ENCODE data around the gene ZFPL1. TPM values are rescaled to one million over a fixed set of nuclear protein-coding genes. Genes with fewer than 3 reads are reported as not detected.

The ZFPL1 gene
- total and polyA plus RNA-seq, 9 of the 15 experiments (the other 6 are each of a cell fraction or from before 2014, with no cell fraction given), result 3.7 to 37.5 (median 22.7) TPM

DNA sequence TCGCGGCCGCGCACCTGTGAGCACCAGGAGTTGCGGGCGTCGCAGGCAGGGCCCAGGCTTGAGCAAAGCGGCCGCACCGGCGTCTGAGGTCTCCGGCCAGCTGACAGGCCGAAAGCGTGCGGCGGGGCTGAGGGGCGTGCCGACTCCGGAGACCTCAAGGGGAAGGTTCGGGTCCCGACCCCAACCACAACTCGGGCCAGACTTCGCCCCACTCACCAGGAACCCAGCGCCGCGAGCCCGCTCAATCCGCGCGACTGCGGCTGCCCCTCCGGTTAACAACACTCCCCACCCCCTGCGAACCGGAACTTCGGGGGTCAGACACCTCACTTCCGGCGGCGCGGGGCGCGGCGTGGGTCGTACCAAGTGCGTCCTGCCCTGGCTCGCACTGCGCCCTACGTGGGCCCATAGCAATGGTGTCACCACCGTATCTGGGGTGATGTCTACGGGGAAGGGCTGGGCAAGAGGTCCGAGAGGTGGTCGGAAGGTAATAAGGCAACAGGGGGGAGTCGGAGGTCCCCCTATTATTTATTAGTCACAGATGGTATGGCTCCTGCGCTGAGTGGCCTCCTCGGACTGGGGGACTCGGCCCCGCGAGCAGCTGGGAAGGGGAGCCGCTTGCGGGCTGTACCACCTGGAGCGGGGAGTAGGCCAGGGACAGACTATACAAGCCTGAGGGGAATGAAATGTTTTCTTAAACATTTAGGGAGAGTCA lies 50.4 kb downstream of the ZFPL1 start, which contains the start of gene SYVN1 (continued):
- TF ChIP-seq, protein P1, sequence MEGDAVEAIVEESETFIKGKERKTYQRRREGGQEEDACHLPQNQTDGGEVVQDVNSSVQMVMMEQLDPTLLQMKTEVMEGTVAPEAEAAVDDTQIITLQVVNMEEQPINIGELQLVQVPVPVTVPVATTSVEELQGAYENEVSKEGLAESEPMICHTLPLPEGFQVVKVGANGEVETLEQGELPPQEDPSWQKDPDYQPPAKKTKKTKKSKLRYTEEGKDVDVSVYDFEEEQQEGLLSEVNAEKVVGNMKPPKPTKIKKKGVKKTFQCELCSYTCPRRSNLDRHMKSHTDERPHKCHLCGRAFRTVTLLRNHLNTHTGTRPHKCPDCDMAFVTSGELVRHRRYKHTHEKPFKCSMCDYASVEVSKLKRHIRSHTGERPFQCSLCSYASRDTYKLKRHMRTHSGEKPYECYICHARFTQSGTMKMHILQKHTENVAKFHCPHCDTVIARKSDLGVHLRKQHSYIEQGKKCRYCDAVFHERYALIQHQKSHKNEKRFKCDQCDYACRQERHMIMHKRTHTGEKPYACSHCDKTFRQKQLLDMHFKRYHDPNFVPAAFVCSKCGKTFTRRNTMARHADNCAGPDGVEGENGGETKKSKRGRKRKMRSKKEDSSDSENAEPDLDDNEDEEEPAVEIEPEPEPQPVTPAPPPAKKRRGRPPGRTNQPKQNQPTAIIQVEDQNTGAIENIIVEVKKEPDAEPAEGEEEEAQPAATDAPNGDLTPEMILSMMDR (IDR thresholded peaks at IDR 0.05 in 2 of 3, conservative IDR thresholded peaks at IDR 0.05 in 1 of 3; ENCODE audit: insufficient read depth in 2 of 3, low read depth in 1 of 3, low read length in 3 of 3), result no peak
- TF ChIP-seq DMBX1 (CRISPR knock-in tag; IDR thresholded peaks at IDR 0.05; ENCODE audit: borderline replicate concordance), result 0 out of 2 replicates have a peak, but pooled peaks have one; percentile 44
- no peak for TF ChIP-seq KLF16 (IDR thresholded peaks at IDR 0.05)
- TF ChIP-seq, protein P2, sequence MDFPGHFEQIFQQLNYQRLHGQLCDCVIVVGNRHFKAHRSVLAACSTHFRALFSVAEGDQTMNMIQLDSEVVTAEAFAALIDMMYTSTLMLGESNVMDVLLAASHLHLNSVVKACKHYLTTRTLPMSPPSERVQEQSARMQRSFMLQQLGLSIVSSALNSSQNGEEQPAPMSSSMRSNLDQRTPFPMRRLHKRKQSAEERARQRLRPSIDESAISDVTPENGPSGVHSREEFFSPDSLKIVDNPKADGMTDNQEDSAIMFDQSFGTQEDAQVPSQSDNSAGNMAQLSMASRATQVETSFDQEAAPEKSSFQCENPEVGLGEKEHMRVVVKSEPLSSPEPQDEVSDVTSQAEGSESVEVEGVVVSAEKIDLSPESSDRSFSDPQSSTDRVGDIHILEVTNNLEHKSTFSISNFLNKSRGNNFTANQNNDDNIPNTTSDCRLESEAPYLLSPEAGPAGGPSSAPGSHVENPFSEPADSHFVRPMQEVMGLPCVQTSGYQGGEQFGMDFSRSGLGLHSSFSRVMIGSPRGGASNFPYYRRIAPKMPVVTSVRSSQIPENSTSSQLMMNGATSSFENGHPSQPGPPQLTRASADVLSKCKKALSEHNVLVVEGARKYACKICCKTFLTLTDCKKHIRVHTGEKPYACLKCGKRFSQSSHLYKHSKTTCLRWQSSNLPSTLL (IDR thresholded peaks at IDR 0.05), result no peak
- TF ChIP-seq, protein P3, sequence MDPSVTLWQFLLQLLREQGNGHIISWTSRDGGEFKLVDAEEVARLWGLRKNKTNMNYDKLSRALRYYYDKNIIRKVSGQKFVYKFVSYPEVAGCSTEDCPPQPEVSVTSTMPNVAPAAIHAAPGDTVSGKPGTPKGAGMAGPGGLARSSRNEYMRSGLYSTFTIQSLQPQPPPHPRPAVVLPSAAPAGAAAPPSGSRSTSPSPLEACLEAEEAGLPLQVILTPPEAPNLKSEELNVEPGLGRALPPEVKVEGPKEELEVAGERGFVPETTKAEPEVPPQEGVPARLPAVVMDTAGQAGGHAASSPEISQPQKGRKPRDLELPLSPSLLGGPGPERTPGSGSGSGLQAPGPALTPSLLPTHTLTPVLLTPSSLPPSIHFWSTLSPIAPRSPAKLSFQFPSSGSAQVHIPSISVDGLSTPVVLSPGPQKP (CRISPR knock-in tag; IDR thresholded peaks at IDR 0.05), result no peak
- TF ChIP-seq, protein P4, sequence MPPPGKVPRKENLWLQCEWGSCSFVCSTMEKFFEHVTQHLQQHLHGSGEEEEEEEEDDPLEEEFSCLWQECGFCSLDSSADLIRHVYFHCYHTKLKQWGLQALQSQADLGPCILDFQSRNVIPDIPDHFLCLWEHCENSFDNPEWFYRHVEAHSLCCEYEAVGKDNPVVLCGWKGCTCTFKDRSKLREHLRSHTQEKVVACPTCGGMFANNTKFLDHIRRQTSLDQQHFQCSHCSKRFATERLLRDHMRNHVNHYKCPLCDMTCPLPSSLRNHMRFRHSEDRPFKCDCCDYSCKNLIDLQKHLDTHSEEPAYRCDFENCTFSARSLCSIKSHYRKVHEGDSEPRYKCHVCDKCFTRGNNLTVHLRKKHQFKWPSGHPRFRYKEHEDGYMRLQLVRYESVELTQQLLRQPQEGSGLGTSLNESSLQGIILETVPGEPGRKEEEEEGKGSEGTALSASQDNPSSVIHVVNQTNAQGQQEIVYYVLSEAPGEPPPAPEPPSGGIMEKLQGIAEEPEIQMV (tag; conservative IDR thresholded peaks at IDR 0.05; ENCODE audit: low read depth), result no peak
- no peak for TF ChIP-seq SMARCB1 (IDR thresholded peaks at IDR 0.05; ENCODE audit: insufficient read length, low read depth)
- TF ChIP-seq ZNF24 (IDR thresholded peaks at IDR 0.05), result no peak; the same call in 1 of the 2 replicates
- no peak for TF ChIP-seq NFE2 (IDR thresholded peaks at IDR 0.05; ENCODE audit: low read depth)
- TF ChIP-seq, protein P5, sequence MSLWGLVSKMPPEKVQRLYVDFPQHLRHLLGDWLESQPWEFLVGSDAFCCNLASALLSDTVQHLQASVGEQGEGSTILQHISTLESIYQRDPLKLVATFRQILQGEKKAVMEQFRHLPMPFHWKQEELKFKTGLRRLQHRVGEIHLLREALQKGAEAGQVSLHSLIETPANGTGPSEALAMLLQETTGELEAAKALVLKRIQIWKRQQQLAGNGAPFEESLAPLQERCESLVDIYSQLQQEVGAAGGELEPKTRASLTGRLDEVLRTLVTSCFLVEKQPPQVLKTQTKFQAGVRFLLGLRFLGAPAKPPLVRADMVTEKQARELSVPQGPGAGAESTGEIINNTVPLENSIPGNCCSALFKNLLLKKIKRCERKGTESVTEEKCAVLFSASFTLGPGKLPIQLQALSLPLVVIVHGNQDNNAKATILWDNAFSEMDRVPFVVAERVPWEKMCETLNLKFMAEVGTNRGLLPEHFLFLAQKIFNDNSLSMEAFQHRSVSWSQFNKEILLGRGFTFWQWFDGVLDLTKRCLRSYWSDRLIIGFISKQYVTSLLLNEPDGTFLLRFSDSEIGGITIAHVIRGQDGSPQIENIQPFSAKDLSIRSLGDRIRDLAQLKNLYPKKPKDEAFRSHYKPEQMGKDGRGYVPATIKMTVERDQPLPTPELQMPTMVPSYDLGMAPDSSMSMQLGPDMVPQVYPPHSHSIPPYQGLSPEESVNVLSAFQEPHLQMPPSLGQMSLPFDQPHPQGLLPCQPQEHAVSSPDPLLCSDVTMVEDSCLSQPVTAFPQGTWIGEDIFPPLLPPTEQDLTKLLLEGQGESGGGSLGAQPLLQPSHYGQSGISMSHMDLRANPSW (CRISPR knock-in tag; IDR thresholded peaks at IDR 0.05), result 0 out of 2 replicates have a peak, but pooled peaks have one; percentile 15
- no peak for TF ChIP-seq FIP1L1 (IDR thresholded peaks at IDR 0.05; ENCODE audit: low read depth, low read length, poor library complexity, severe bottlenecking)
- TF ChIP-seq KLF13 (tag; IDR thresholded peaks at IDR 0.05; ENCODE audit: borderline replicate concordance, low read depth), result peak; percentile 44; the same call in 1 of the 2 replicates
- TF ChIP-seq POLR3G (IDR thresholded peaks at IDR 0.05; ENCODE audit: extremely low read depth, insufficient read length, insufficient replicate concordance), result no peak
- TF ChIP-seq ZNF830 (CRISPR knock-in tag; IDR thresholded peaks at IDR 0.05), result no peak; the same call in 1 of the 2 replicates
- no peak for TF ChIP-seq NCOA2 (IDR thresholded peaks at IDR 0.05; ENCODE audit: partially characterized antibody in 2 of 2)
- no peak for TF ChIP-seq MTA2 (IDR thresholded peaks at IDR 0.05; ENCODE audit: low read depth)
- no peak for TF ChIP-seq CBFB (CRISPR knock-in tag; IDR thresholded peaks at IDR 0.05)
- TF ChIP-seq HNRNPL (IDR thresholded peaks at IDR 0.05; ENCODE audit: low read depth, low read length), result no peak
- no peak for TF ChIP-seq HNRNPUL1 (IDR thresholded peaks at IDR 0.05; ENCODE audit: low read length)

Data from K562 (cell line).